HUES6 (cell line): ENCODE results near the gene SNRK.
"Not testable (repeated sequence)": the region's sequence is repeated elsewhere in the genome, so short reads cannot be mapped to it uniquely, and the experiment has no call there.

ENCODE experiments used
- H3K27ac ChIP-seq: 2 replicates; pipeline ENCODE4 v1.7.0; 2013; ENCODE audit warnings: low read depth, mild to moderate bottlenecking, low read length, inconsistent platforms
- H3K27me3 ChIP-seq: 2 replicates; pipeline ENCODE4 v1.6.1; 2013; ENCODE audit warnings: low read length; ENCODE audit not compliant: control insufficient read depth, insufficient read depth
- H3K36me3 ChIP-seq: 2 replicates; pipeline ENCODE4 v1.6.1; 2013; ENCODE audit warnings: low read length; ENCODE audit not compliant: control insufficient read depth, insufficient read depth
- H3K4me1 ChIP-seq: 2 replicates; pipeline ENCODE4 v1.6.1; 2013; ENCODE audit warnings: low read length; ENCODE audit not compliant: control insufficient read depth, insufficient read depth
- H3K4me3 ChIP-seq: 2 replicates; pipeline ENCODE4 v1.5.1; 2013; ENCODE audit warnings: low read depth, low read length
- H3K9ac ChIP-seq: one replicate; pipeline ENCODE4 v1.6.1; 2013; ENCODE audit warnings: mild to moderate bottlenecking, low read length
- H3K9me3 ChIP-seq: 2 replicates; pipeline ENCODE4 v1.6.1; 2013; ENCODE audit warnings: low read depth, low read length; ENCODE audit not compliant: control insufficient read depth, insufficient read depth

SNRK gene

GRCh38 chr3:43345246-43345645 is 58.9 kb downstream of the SNRK start:
- Histone ChIP-seq H3K9ac (no peak overlapping the region), H3K4me1 (peaks cover 7% of the 10 kb centered on the region; the same call in 1 of the 2 replicates), H3K27ac (no peak overlapping the region), H3K36me3 (peaks cover 51% of the 10 kb centered on the region), H3K27me3 (no peaks in the 10 kb centered on the region), H3K9me3 (no peaks in the 10 kb centered on the region), H3K4me3 (no peak overlapping the region)

GRCh38 chr3:43345877-43346276 is 59.5 kb downstream of the SNRK start:
- Histone ChIP-seq H3K9ac (no peak overlapping the region), H3K4me1 (peaks cover 7% of the 10 kb centered on the region; the same call in 1 of the 2 replicates), H3K27ac (no peak overlapping the region), H3K9me3 (no peaks in the 10 kb centered on the region), H3K4me3 (no peak overlapping the region), H3K27me3 (no peaks in the 10 kb centered on the region), H3K36me3 (peaks cover 44% of the 10 kb centered on the region)

GRCh38 chr3:43346978-43347749 is 60.8 kb downstream of the SNRK start:
- H3K9me3 ChIP-seq: no peaks in the 10 kb centered on the region
- H3K9ac ChIP-seq: no peak overlapping the region
- H3K4me3 ChIP-seq: no peak overlapping the region
- H3K27ac ChIP-seq: no peak overlapping the region
- H3K4me1 ChIP-seq: peaks cover 7% of the 10 kb centered on the region; the same call in 1 of the 2 replicates
- H3K27me3 ChIP-seq: no peaks in the 10 kb centered on the region
- H3K36me3 ChIP-seq: peaks cover 40% of the 10 kb centered on the region

- Histone ChIP-seq H3K9ac (no peak overlapping the region), H3K4me1 (peaks cover 7% of the 10 kb centered on the region; the same call in 1 of the 2 replicates), H3K36me3 (peaks cover 37% of the 10 kb centered on the region), H3K27ac (no peak overlapping the region), H3K27me3 (no peaks in the 10 kb centered on the region), H3K9me3 (no peaks in the 10 kb centered on the region; the same call in 1 of the 2 replicates), H3K4me3 (no peak overlapping the region)
These were observed 61.4 kb downstream of the SNRK start for GRCh38 chr3:43347774-43348173.

GRCh38 chr3:43348350-43348749 is 62.0 kb downstream of the SNRK start:
- Histone ChIP-seq H3K36me3 (peaks cover 36% of the 10 kb centered on the region), H3K4me3 (no peak overlapping the region), H3K9ac (no peak overlapping the region), H3K9me3 (no peaks in the 10 kb centered on the region; the same call in 1 of the 2 replicates), H3K4me1 (peaks cover 7% of the 10 kb centered on the region; the same call in 1 of the 2 replicates), H3K27me3 (no peaks in the 10 kb centered on the region), H3K27ac (no peak overlapping the region)

GRCh38 chr3:43348852-43349574 is 62.7 kb downstream of the SNRK start:
- Histone ChIP-seq H3K36me3 (peaks cover 31% of the 10 kb centered on the region), H3K9me3 (peaks cover 5% of the 10 kb centered on the region; the same call in 1 of the 2 replicates), H3K4me1 (peaks cover under 1% of the 10 kb centered on the region; the same call in 1 of the 2 replicates), H3K27ac (no peak overlapping the region), H3K9ac (no peak overlapping the region), H3K4me3 (no peak overlapping the region), H3K27me3 (no peaks in the 10 kb centered on the region)

GRCh38 chr3:43349716-43350115 is 63.4 kb downstream of the SNRK start:
- Histone ChIP-seq H3K4me3 (no peak overlapping the region), H3K36me3 (peaks cover 31% of the 10 kb centered on the region), H3K27ac (no peak overlapping the region), H3K9me3 (peaks cover 6% of the 10 kb centered on the region; the same call in 1 of the 2 replicates), H3K9ac (no peak overlapping the region), H3K27me3 (no peaks in the 10 kb centered on the region), H3K4me1 (no peaks in the 10 kb centered on the region)

- no peak overlapping the region for H3K9ac ChIP-seq
- no peaks in the 10 kb centered on the region for H3K27me3 ChIP-seq
- no peak overlapping the region for H3K4me3 ChIP-seq
- H3K36me3 ChIP-seq: peaks cover 5% of the 10 kb centered on the region
- no peaks in the 10 kb centered on the region for H3K4me1 ChIP-seq
- H3K27ac ChIP-seq: no peak overlapping the region
- H3K9me3 ChIP-seq: peaks cover 7% of the 10 kb centered on the region; the same call in 1 of the 2 replicates
These were observed 67.1 kb downstream of the SNRK start for GRCh38 chr3:43353393-43353792.

- Histone ChIP-seq H3K4me1 (no peaks in the 10 kb centered on the region), H3K9me3 (peaks cover 7% of the 10 kb centered on the region; the same call in 1 of the 2 replicates), H3K27me3 (no peaks in the 10 kb centered on the region), H3K4me3 (no peak overlapping the region), H3K36me3 (no peaks in the 10 kb centered on the region; the same call in 1 of the 2 replicates), H3K27ac (no peak overlapping the region), H3K9ac (no peak overlapping the region)
These were observed 67.8 kb downstream of the SNRK start for GRCh38 chr3:43353923-43354670.

GRCh38 chr3:43356033-43356432 is 69.7 kb downstream of the SNRK start:
- not testable (repeated sequence) for H3K36me3 ChIP-seq, H3K4me1 ChIP-seq, H3K27me3 ChIP-seq, H3K9me3 ChIP-seq, H3K4me3 ChIP-seq, H3K9ac ChIP-seq, H3K27ac ChIP-seq
